ENCODE results near the gene CREB3L4. TPM values are rescaled to one million over a fixed set of nuclear protein-coding genes. Genes with fewer than 3 reads are reported as not detected.

CREB3L4 gene
- total RNA-seq, 2 experiments from 2014 or later = 8.3 to 8.8 TPM

- intact Hi-C loops (cut with micrococcal nuclease) = no loop called here
- no peak for ATAC-seq
- no peak for TF ChIP-seq CTCF (IDR thresholded peaks at IDR 0.05)
Observed at GRCh38 chr1:153984123-153984894, 16.6 kb downstream of the CREB3L4 start.

GRCh38 chr1:153985341-153985912 lies 17.7 kb downstream of the CREB3L4 start:
- TF ChIP-seq CTCF (IDR thresholded peaks at IDR 0.05) = no peak
- DNase-seq = peak; percentile 83
- ATAC-seq = peak; percentile 78
- Mint-ChIP-seq H3K36me3 (ENCODE audit: low read depth) (peaks cover 13% of the 10 kb centered on the region), H3K4me3 (peak overlapping the region; percentile 85), H3K27ac (peak overlapping the region; percentile 91), H3K27me3 (no peaks in the 10 kb centered on the region), H3K9me3 (no peaks in the 10 kb centered on the region), H3K4me1 (ENCODE audit: low read depth) (peaks cover 30% of the 10 kb centered on the region)
- POLR2A ChIA-PET = interaction anchor here (0.7 to 12.7 kb wide), 11 partner anchors 13 to 320 kb away, joined by 3 to 237 read pairs (median 4); partner anchors contain the start of genes CREB3L4, JTB and SLC39A1
- intact Hi-C loops (cut with micrococcal nuclease) = loop anchor here (5.0 kb wide), 1 partner anchor 313 kb away; the partner anchor contains the start of gene ILF2
- CTCF ChIA-PET = interaction anchor here (0.9 to 5.1 kb wide), 17 partner anchors 10 to 350 kb away, joined by 3 to 73 read pairs (median 11); partner anchors contain the start of genes CREB3L4, DENND4B, INTS3 and JTB

More at GRCh38 chr1:153984123-153984894, 16.6 kb downstream of the CREB3L4 start:
- H3K36me3 Mint-ChIP-seq (ENCODE audit: low read depth) = peaks cover 13% of the 10 kb centered on the region
- CTCF ChIA-PET = interaction anchor here (1.0 to 5.1 kb wide), 8 partner anchors 9 to 186 kb away, joined by 3 to 73 read pairs (median 30); partner anchors contain the start of genes CREB3L4, DENND4B, JTB and SLC39A1
- no peak for DNase-seq
- peaks cover 27% of the 10 kb centered on the region for H3K4me1 Mint-ChIP-seq (ENCODE audit: low read depth)
- H3K9me3 Mint-ChIP-seq = no peaks in the 10 kb centered on the region
- POLR2A ChIA-PET = interaction anchor here (1.2 to 12.7 kb wide), 4 partner anchors 12 to 321 kb away, joined by 3 to 237 read pairs (median 4); partner anchors contain the start of genes CREB3L4 and JTB
- no peak overlapping the region for H3K27ac Mint-ChIP-seq
- H3K27me3 Mint-ChIP-seq = no peaks in the 10 kb centered on the region
- peak overlapping the region; percentile 1 for H3K4me3 Mint-ChIP-seq

GRCh38 chr1:153985941-153986761 lies 18.4 kb downstream of the CREB3L4 start, which contains the start of gene RAB13:
Gene RAB13 (minus strand): TSS chr1:153986339. CDS start chr1:153986236, 103 bp downstream.
- Mint-ChIP-seq H3K4me1 (ENCODE audit: low read depth) (peaks cover 31% of the 10 kb centered on the region), H3K27ac (peak within 1 kb of the TSS; percentile 91), H3K36me3 (ENCODE audit: low read depth) (peaks cover 19% of the 10 kb centered on the region), H3K4me3 (peak within 1 kb of the TSS; percentile 85), H3K27me3 (no peaks in the 10 kb centered on the region), H3K9me3 (no peaks in the 10 kb centered on the region)
- ATAC-seq = peak; percentile 7
- intact Hi-C loops (cut with micrococcal nuclease) = loop anchor here (2.0 to 5.0 kb wide), 2 partner anchors 187 to 314 kb away; partner anchors contain the start of gene ILF2
- ChIA-PET CTCF (interaction anchor here (0.6 to 5.1 kb wide), 36 partner anchors 10 to 416 kb away, joined by 3 to 73 read pairs (median 5); partner anchors contain the start of genes CHTOP, CREB3L4, DENND4B and ILF2), POLR2A (interaction anchor here (0.8 to 12.7 kb wide), 15 partner anchors 14 to 317 kb away, joined by 3 to 237 read pairs (median 5); partner anchors contain the start of genes CREB3L4, DENND4B, JTB and SLC39A1)
- peak; percentile 48 for DNase-seq
- no peak for TF ChIP-seq CTCF (IDR thresholded peaks at IDR 0.05)

GRCh38 chr1:153987621-153988020 lies 19.9 kb downstream of the CREB3L4 start:
- Mint-ChIP-seq H3K4me3 (no peak overlapping the region), H3K9me3 (no peaks in the 10 kb centered on the region), H3K4me1 (ENCODE audit: low read depth) (peaks cover 37% of the 10 kb centered on the region), H3K36me3 (ENCODE audit: low read depth) (peaks cover 29% of the 10 kb centered on the region), H3K27ac (peak overlapping the region; percentile 89), H3K27me3 (no peaks in the 10 kb centered on the region)
- intact Hi-C loops (cut with micrococcal nuclease) = loop anchor here (2.0 to 5.0 kb wide), 2 partner anchors 189 to 315 kb away; partner anchors contain the start of gene ILF2
- DNase-seq (no peak), ATAC-seq (no peak)
- ChIA-PET CTCF (interaction anchor here (0.7 to 5.1 kb wide), 26 partner anchors 8 to 354 kb away, joined by 3 to 73 read pairs (median 8); partner anchors contain the start of genes CHTOP, CREB3L4, DENND4B and GATAD2B), POLR2A (interaction anchor here (1.0 to 12.7 kb wide), 7 partner anchors 16 to 196 kb away, joined by 4 to 237 read pairs (median 7); partner anchors contain the start of genes CREB3L4, JTB and SLC39A1)
- TF ChIP-seq CTCF (IDR thresholded peaks at IDR 0.05) = no peak

All from activated CD8-positive, alpha-beta T cell treated with anti-CD3 and anti-CD28 coated beads for 36 hours (primary cell).